Thymus (tissue), 14 donors: Measurements from ENCODE around the gene REM1. TPM values are rescaled to one million over a fixed set of nuclear protein-coding genes. Genes with fewer than 3 reads are reported as not detected.
"Not testable (repeated sequence)": the region's sequence is repeated elsewhere in the genome, so short reads cannot be mapped to it uniquely, and the experiment has no call there.

Source experiments
- DNase-seq, 9 donors: peaks; one replicate each; pipeline ENCODE4 v3.0.0-alpha.2; 2013; ENCODE audit warnings: low spot score in 9 of 9, low read depth in 6 of 9, missing footprints in 1 of 9
- H3K27ac ChIP-seq, 2 donors: one replicate each; pipeline ENCODE4 v1.5.1; 2013; ENCODE audit warnings: control low read depth in 1 of 2, low read depth in 1 of 2, low read length in 1 of 2, mild to moderate bottlenecking in 1 of 2, moderate library complexity in 1 of 2
- H3K27me3 ChIP-seq, 2 donors: one replicate each; pipeline ENCODE4 v1.5.1; 2013; ENCODE audit warnings: low read length in 1 of 2; ENCODE audit not compliant: control insufficient read depth in 2 of 2, insufficient read depth in 1 of 2
- H3K36me3 ChIP-seq, 2 donors: one replicate each; pipeline ENCODE4 v1.5.1; 2013; ENCODE audit warnings: low read length in 1 of 2, mild to moderate bottlenecking in 1 of 2, moderate library complexity in 1 of 2; ENCODE audit not compliant: control insufficient read depth in 2 of 2, insufficient read depth in 2 of 2
- H3K4me1 ChIP-seq, 2 donors: one replicate each; pipeline ENCODE4 v1.5.1; 2013; ENCODE audit warnings: low read length in 2 of 2; ENCODE audit not compliant: control insufficient read depth in 2 of 2, insufficient read depth in 2 of 2
- H3K4me3 ChIP-seq, 2 donors: one replicate each; pipeline ENCODE4 v1.5.1; 2013; ENCODE audit warnings: low read length in 2 of 2, control low read depth in 1 of 2, mild to moderate bottlenecking in 1 of 2
- H3K9me3 ChIP-seq, 2 donors: one replicate each; pipeline ENCODE4 v1.5.1; 2013; ENCODE audit warnings: low read length in 1 of 2, mild to moderate bottlenecking in 1 of 2; ENCODE audit not compliant: control insufficient read depth in 2 of 2, insufficient read depth in 1 of 2
- WGBS: extraction: QIAGEN DNeasy Blood & Tissue Kit; methylation state at CpG from one replicate; pipeline ENCODE4 v1.1.7; 2013; 5-methylcytosine and 5-hydroxymethylcytosine counted together
- long read RNA-seq, 10 donors: transcript quantifications; one replicate each; lab custom pipeline, GENCODE V29; 2026
- polyA plus RNA-seq: library from polyadenylated mRNA; stranded (reverse); fragments of 200-250 nt; gene quantifications from one replicate; pipeline ENCODE4 v1.2.3, GENCODE V29; 2013
- total RNA-seq: library from RNA; stranded (reverse); fragments of 120-200 nt; gene quantifications from one replicate; pipeline ENCODE4 v1.2.4, GENCODE V29; 2013
- donor health status: healthy.

The REM1 gene, protein sequence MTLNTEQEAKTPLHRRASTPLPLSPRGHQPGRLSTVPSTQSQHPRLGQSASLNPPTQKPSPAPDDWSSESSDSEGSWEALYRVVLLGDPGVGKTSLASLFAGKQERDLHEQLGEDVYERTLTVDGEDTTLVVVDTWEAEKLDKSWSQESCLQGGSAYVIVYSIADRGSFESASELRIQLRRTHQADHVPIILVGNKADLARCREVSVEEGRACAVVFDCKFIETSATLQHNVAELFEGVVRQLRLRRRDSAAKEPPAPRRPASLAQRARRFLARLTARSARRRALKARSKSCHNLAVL
- 0.99 TPM for total RNA-seq
- polyA plus RNA-seq, result 1.2 TPM
- long read RNA-seq, donor 1, result 0 reads
- long read RNA-seq, donor 2, partial matches to known transcripts, result 0 of 1 reads
- long read RNA-seq, donor 2, other reads (novel, unspliced or antisense), result 0 of 1 reads
- long read RNA-seq, donor 3, result 0 reads
- long read RNA-seq, donor 4, result 0 reads
- long read RNA-seq, donor 5, partial matches to known transcripts, result 0 of 1 reads
- long read RNA-seq, donor 5, other reads (novel, unspliced or antisense), result 0 of 1 reads
- long read RNA-seq, donor 6, result 0 reads
- long read RNA-seq, donor 7, result 0 reads
- long read RNA-seq, donor 8, result 0 reads
- long read RNA-seq, donor 9, result 0 reads
- long read RNA-seq, donor 10, result 0 reads

DNA sequence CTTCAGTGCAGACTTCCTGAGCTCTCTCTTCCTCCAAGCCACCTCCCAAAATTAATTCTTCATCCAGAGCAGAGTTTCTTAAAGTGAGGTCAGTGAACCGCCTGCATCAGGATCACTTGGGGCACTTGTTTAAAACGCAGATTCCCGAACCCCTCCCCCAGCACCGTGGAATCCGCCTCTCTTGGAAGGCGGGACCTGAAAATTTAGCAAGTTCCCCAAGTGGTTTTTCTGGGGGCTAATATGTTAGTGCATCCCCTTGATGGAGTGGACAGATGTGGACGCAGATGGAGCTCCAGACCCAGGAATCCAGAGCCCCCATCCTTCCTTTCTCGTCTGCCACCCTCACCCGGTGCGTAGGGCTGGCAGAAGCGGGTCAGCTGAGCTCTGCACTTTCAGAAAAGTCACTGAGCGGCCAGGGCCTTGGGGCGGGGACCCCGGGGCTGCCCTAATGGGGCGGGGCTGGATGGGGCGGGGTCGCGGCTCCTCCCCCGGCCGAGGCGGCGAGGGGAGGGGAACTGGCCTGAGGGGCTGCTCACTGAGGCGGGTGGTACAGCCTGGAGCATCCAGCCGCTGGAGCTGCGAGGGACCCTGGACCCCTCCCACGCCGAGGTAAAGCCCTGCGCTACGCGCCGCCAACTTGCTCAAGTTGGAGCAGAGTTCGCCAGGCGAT lies at the start of gene REM1, which contains the start of gene DEFB124:
REM1 (plus strand) TSS at position 531 of the 670 bp plus-strand sequence. CDS start 1,158 bp downstream, outside the sequence.
DEFB124 (minus strand) TSS at position 370 of the 670 bp plus-strand sequence. CDS start 2,114 bp downstream, outside the sequence.
- H3K27me3 ChIP-seq, result peaks cover 14 to 36% of the 10 kb centered on the region in 2 donors
- 8% methylated on average over 33 of the region's 33 CpGs for WGBS
- no peak for DNase-seq
- H3K27ac ChIP-seq, result no peak within 1 kb of the TSS
- no peak within 1 kb of the TSS for H3K4me3 ChIP-seq
- H3K9me3 ChIP-seq, result no peaks in the 10 kb centered on the region
- H3K4me1 ChIP-seq, result no peaks in the 10 kb centered on the region
- H3K36me3 ChIP-seq, result no peaks in the 10 kb centered on the region

DNA sequence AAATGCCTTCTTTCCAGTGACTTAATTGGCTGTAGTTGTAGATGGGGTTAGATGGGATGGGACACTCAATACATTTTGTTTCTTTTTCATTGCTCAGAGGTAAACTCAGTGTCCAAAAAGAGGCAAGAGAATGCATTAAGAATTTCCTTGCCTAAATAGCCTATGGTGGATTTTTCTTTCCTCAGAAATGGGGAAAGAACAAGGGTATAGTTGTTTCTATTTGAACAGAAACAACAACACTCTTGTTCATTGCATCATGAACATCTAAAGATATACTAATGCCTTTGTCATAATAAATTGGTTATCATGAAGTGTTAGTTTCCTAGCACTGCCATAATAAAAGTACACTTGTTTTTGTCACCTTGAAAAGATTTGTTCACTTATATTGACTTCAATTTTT lies 49.3 kb upstream of the REM1 start:
- Histone ChIP-seq H3K4me1 (no peaks in the 10 kb centered on the region), H3K27ac (no peak overlapping the region), H3K9me3 (no peaks in the 10 kb centered on the region), H3K27me3 (no peaks in the 10 kb centered on the region), H3K36me3 (no peaks in the 10 kb centered on the region), H3K4me3 (no peak overlapping the region)
- no peak for DNase-seq

DNA sequence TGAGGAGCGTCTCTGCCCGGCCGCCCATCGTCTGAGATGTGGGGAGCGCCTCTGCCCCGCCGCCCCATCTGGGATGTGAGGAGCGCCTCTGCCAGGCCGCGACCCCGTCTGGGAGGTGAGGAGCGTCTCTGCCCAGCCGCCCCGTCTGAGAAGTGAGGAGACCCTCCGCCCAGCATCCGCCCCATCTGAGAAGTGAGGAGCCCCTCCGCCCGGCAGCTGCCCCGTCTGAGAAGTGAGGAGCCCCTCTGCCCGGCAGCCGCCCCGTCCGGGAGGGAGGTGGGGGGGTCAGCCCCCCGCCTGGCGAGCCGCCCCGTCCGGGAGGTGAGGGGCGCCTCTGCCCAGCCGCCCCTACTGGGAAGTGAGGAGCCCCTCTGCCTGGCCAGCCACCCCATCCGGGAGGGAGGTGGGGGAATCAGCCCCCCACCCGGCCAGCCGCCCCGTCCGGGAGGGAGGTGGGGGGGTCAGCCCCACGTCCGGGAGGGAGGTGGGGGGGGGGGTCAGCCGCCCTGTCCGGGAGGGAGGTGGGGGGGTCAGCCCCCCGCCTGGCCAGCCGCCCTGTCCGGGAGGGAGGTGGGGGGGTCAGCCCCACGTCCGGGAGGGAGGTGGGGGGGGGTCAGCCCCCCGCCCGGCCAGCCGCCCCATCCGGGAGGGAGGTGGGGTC lies 48.1 kb upstream of the REM1 start:
- DNase-seq, H3K27ac ChIP-seq, H3K4me3 ChIP-seq, H3K36me3 ChIP-seq, H3K4me1 ChIP-seq, H3K9me3 ChIP-seq, H3K27me3 ChIP-seq: not testable (repeated sequence)
- 95% methylated on average over 43 of the region's 48 CpGs for WGBS

DNA sequence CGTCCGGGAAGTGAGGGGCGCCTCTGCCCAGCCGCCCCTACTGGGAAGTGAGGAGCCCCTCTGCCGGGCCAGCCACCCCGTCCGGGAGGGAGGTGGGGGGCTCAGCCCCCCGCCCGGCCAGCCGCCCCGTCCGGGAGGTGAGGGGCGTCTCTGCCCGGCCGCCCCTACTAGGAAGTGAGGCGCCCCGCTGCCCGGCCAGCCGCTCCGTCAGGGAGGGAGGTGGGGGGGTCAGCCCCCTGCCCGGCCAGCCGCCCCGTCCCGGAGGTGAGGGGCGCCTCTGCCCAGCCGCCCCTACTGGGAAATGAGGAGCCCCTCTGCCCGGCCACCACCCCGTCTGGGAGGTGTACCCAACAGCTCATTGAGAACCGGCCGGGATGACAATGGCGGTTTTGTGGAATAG lies 47.5 kb upstream of the REM1 start:
- H3K4me1 ChIP-seq, H3K9me3 ChIP-seq, H3K36me3 ChIP-seq, H3K27ac ChIP-seq, H3K4me3 ChIP-seq, DNase-seq, H3K27me3 ChIP-seq: not testable (repeated sequence)
- WGBS, result 93% methylated on average over 31 of the region's 31 CpGs

DNA sequence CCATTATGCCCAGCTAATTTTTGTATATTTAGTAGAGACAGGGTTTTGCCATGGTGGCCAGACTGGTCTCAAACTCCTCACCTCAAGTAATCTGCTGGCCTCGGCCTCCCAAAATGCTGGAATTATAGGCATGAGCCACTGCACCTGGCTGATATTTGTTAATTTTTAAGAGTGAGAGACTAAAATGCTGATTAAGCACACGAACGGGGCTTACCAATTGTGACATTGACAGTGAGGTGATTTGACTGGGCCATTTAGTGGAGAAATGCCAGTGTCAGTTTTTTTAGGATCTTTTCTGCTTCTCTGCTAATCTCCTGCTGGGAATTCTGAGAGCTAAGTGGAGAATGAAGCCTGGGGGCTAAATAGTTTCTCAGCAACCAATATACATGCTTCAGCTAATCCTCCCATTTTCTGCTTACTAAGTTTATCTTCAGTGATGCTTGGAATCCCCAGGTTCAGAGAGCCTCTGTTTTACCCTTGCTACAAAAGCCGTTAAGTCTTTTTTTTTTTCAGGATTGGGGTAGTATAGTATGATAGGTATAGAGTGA lies 44.4 kb upstream of the REM1 start:
- H3K27ac ChIP-seq, result no peak overlapping the region
- 80% methylated on average over 4 of the region's 4 CpGs for WGBS
- no peak for DNase-seq

DNA sequence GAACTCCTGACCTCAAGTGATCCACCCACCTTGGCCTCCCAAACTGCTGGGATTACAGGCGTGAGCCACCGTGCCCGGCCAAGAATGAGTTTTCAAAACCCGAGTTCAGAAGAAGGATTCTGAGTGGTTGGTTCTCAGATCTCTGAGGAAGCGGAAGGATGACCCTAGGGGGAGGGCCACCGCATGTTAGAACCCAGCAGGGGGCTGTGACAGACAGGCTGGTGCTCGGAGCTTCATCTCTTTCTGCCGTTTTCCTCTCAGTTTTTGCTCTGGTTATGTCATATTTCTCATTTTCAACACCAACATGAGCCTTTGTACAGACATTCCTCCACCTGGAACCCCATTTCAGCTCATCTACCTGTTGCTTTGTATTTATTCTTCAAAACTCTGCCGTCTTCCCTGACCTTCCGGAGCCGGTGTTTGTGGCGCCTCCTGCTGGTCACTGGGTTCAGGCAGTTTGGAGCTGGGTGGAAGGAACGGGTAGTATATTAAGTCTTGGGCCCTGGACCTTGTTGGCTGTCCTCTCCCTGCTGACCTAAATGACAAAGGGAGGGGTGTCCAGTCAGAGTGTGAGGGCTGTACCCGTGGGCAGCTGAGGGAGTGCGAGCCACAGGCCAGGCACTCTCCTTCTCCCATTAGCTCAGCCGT lies 35.0 kb upstream of the REM1 start, which contains the start of gene DEFB123:
DEFB123 (plus strand) TSS at position 621 of the 648 bp plus-strand sequence. CDS start 67 bp downstream, outside the sequence.
- Histone ChIP-seq H3K27me3 (no peaks in the 10 kb centered on the region), H3K36me3 (no peaks in the 10 kb centered on the region), H3K27ac (no peak within 1 kb of the TSS), H3K9me3 (no peaks in the 10 kb centered on the region), H3K4me3 (no peak within 1 kb of the TSS), H3K4me1 (no peaks in the 10 kb centered on the region)
- DNase-seq, result no peak
- WGBS, result 84% methylated on average over 16 of the region's 16 CpGs

More for the DNA sequence above, 44.4 kb upstream of the REM1 start:
- no peaks in the 10 kb centered on the region for H3K9me3 ChIP-seq
- no peak overlapping the region for H3K4me3 ChIP-seq
- H3K36me3 ChIP-seq, result no peaks in the 10 kb centered on the region
- no peaks in the 10 kb centered on the region for H3K4me1 ChIP-seq
- H3K27me3 ChIP-seq, result no peaks in the 10 kb centered on the region

DNA sequence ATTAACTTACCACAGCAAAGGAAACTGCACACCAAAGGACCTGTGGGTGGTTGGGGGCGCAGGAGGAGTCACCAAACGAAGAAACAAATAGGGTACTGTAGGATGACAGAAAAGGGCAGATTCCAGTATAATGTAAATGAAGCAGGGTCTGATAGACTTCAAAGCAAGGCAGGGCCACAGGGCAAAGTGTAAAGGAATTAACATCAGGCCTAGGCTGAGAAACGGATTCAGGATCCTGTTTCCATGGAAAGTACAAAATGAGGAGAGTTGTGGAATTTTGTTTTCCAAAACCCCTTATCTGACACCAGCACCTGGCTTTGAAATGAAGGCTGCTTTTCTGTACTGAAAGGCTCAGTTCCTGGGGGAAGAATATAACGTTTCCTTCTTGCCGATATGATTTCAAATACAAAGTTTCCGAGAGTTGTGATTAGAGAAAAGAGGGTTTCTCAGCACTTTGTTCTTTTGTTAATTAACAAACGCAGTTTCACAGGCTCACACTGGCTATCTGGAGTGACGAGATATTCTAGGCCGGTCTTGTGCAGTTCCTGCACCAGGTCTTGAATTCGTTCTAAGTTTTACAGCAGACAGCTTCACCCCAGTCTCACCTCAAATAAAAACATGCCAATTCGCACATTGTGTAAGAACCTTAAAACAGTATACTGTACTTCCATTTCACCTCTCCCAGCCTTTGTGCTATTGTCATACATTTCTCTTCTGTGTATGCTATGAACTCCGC lies 28.8 kb upstream of the REM1 start:
- Histone ChIP-seq H3K4me1 (no peaks in the 10 kb centered on the region), H3K27me3 (no peaks in the 10 kb centered on the region), H3K27ac (no peak overlapping the region), H3K4me3 (no peak overlapping the region), H3K36me3 (no peaks in the 10 kb centered on the region), H3K9me3 (no peaks in the 10 kb centered on the region)
- no peak for DNase-seq
- 82% methylated on average over 12 of the region's 12 CpGs for WGBS
